Choroid plexus epithelial cell (primary cell): ENCODE measurements around the gene FGF3.

Experiments used
- DNase-seq: peaks from one replicate; pipeline ENCODE4 v3.0.0-alpha.2; 2010; ENCODE audit warnings: low read depth
- H3K4me3 ChIP-seq: 2 replicates; pipeline ENCODE4 v1.5.1; 2011; ENCODE audit warnings: low read depth, mild to moderate bottlenecking, control low read depth, low read length, moderate library complexity
- TF ChIP-seq, protein P1 (sequence below): conservative IDR thresholded peaks from 2 replicates; pipeline ENCODE4 v1.5.1; 2011; ENCODE audit warnings: low read depth, mild to moderate bottlenecking, control low read depth, inconsistent platforms, low read length, moderate library complexity

Gene FGF3

DNA sequence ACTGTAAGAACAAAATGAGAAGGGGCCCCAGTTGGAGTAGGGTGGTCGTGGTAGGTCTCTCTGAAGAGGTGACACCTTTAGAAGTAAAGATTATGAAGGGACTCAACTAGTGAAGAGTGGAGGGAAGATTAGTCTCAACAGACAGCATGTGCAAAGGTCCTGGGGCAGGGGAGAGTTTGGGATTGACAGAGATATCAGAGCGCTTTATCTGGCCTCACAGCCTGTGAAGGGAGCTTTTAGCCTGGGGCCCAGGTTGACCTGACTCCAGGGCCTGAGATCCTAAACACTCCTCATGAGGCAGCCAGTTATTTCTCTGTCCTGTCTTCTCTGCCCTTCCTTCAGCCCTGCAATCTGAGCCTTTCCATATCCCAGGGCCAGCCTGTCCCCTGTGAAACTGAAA lies 16.2 kb downstream of the FGF3 start:
- TF ChIP-seq, protein P1, sequence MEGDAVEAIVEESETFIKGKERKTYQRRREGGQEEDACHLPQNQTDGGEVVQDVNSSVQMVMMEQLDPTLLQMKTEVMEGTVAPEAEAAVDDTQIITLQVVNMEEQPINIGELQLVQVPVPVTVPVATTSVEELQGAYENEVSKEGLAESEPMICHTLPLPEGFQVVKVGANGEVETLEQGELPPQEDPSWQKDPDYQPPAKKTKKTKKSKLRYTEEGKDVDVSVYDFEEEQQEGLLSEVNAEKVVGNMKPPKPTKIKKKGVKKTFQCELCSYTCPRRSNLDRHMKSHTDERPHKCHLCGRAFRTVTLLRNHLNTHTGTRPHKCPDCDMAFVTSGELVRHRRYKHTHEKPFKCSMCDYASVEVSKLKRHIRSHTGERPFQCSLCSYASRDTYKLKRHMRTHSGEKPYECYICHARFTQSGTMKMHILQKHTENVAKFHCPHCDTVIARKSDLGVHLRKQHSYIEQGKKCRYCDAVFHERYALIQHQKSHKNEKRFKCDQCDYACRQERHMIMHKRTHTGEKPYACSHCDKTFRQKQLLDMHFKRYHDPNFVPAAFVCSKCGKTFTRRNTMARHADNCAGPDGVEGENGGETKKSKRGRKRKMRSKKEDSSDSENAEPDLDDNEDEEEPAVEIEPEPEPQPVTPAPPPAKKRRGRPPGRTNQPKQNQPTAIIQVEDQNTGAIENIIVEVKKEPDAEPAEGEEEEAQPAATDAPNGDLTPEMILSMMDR: no peak
- no peak overlapping the region for H3K4me3 ChIP-seq
- no peak for DNase-seq

DNA sequence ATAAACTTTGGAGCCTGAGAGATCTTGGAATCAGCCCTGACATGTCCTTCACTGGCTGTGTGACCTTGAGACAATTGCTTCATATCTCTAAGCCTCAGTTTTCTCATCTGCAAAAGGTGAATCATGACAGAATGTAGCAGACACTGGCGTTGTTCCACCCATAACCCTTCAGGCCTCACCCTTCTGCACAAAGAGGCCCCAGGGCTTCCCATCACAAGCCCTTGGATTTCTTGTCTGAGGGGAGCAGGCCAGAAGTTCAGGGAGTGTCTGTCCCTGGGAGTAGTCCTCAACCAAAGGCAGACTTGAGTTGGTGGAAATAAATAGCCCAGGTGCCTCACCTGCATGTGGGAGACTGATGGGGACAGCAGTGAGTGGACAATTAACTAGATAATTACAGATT lies 16.6 kb downstream of the FGF3 start:
- DNase-seq: no peak
- no peak overlapping the region for H3K4me3 ChIP-seq
- TF ChIP-seq, protein P1: no peak

DNA sequence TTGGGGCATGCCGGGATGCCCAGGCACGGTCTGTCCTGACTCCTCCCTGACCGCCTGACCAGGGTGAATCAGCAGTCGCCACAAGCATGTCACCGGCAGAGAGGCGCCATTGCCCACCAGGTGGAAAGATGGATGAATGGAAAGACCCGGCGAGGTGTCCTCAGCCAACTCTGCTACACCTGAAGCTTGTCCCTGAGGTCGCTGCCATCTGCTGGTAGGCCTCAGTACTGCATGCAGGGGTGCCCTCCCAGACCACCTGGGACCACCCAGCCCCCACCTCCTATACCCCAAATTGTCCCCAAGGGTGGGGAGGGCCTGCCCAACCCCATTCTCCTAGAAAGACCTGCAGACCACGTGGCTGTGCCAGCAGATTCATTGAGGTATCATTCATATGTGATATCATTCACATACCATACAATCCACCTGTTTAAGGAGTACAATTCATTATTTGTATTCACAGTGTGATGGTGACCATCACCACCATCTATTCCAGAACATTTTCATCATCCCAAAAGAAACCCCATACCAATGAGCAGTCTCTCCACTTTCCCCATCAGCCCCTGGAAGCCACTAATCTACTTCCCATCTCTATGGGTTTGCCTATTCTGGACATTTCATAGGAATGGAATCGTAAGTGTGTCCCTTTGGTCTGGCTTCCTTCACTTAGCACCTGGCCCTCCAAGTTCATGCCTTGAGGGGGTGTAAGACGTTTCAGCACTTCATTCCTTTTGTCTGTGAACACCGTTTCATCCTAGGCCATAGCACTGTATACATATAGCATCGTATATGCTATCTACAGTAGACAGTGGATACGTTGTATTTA lies 17.5 kb downstream of the FGF3 start:
- peak; percentile 28 for DNase-seq
- TF ChIP-seq, protein P1: peak; percentile 92
- no peak overlapping the region for H3K4me3 ChIP-seq

DNA sequence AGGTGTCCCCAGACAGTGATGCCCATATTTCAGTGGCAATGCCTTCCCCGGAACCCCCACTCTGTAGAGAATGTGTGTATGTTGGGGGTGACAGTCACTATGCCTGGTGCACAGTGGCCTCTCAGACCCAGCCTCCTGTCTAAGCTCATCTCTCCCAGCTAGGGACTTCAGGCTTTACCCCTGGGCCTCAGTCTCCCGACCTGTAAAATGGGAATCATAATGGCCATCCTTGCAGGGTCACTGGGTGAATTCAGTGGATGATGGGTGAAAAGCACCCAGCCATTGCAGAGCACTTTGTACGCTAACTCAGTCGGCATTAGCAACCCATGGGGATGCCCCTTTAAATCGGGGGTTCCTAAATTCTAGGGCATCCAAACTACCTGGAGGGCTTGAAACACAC lies 18.9 kb downstream of the FGF3 start:
- no peak overlapping the region for H3K4me3 ChIP-seq
- no peak for DNase-seq
- TF ChIP-seq, protein P1: no peak

- H3K4me3 ChIP-seq: no peak overlapping the region
- TF ChIP-seq, protein P1: no peak
- peak; percentile 50 for DNase-seq
Observed at GRCh38 chr11:69799582-69799981, 19.6 kb downstream of the FGF3 start.

DNA sequence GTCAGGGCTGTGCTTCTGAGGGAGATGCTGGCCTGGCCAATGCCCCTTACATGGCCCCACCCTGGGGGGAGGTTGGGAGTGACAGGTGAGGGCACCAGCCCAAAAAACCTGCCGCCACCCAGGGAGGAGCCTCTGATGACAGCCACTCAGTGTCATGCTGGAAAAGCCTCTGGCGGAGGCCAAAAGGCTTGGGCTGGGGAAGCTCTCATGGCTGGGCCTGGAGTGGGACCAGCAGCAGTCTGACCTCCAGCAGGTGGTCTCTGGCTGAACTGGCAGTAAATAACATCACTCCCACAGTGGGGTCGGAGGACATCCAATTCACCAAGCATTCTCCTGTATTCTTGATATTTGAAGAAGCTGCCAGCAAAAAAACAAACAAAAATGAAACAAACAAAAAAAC lies 20.1 kb downstream of the FGF3 start:
- TF ChIP-seq, protein P1: no peak
- H3K4me3 ChIP-seq: no peak overlapping the region
- DNase-seq: no peak
